Thyroid gland (tissue), 4 donors: Measurements from ENCODE around the gene ATP8A1.

Experiments used
- POLR2A ChIP-seq, 2 donors: fragments of 450-650 bp; IDR thresholded peaks; one replicate each; pipeline ENCODE4 v1.6.1; 2017; ENCODE audit warnings: antibody characterized with exemption in 2 of 2, mild to moderate bottlenecking in 2 of 2, moderate library complexity in 1 of 2
- TF ChIP-seq, protein P1 (sequence below), 6 experiments: fragments of 200-600 bp in 3 of 6; fragments of 450-650 bp in 3 of 6; sonication (generic) in 3 of 6; IDR thresholded peaks; one replicate each; pipeline ENCODE4 v1.5.1; 2016 to 2019; ENCODE audit warnings: antibody characterized with exemption in 6 of 6, mild to moderate bottlenecking in 2 of 6, inconsistent platforms in 1 of 6, moderate library complexity in 1 of 6

DNA sequence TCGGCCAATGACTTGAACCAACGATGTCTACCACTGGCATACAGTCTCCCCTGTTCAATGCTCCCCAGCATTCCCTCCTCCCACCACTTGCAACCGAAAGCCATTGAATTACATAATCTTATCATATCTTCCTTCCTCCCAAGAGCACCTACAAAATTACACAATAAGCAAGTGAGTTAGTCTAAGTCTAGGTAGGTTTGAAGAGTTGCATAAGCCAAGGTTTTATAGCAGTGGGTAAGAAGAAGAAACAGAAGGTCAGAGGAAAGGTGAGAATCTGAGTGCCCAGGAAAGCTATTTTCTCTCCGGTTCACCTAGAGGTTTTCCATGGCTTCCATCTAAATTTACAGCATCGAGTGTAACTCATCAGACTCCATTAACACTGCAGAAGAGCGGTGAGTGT is 40.3 kb downstream of the ATP8A1 start:
- TF ChIP-seq POLR2A (IDR thresholded peaks at IDR 0.05) = no peak
- TF ChIP-seq, protein P1, sequence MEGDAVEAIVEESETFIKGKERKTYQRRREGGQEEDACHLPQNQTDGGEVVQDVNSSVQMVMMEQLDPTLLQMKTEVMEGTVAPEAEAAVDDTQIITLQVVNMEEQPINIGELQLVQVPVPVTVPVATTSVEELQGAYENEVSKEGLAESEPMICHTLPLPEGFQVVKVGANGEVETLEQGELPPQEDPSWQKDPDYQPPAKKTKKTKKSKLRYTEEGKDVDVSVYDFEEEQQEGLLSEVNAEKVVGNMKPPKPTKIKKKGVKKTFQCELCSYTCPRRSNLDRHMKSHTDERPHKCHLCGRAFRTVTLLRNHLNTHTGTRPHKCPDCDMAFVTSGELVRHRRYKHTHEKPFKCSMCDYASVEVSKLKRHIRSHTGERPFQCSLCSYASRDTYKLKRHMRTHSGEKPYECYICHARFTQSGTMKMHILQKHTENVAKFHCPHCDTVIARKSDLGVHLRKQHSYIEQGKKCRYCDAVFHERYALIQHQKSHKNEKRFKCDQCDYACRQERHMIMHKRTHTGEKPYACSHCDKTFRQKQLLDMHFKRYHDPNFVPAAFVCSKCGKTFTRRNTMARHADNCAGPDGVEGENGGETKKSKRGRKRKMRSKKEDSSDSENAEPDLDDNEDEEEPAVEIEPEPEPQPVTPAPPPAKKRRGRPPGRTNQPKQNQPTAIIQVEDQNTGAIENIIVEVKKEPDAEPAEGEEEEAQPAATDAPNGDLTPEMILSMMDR (IDR thresholded peaks at IDR 0.05) = no peak
